ENCODE results near the gene ZNF263. TPM values are rescaled to one million over a fixed set of nuclear protein-coding genes. Genes with fewer than 3 reads are reported as not detected.
"Not testable (repeated sequence)": the region's sequence is repeated elsewhere in the genome, so short reads cannot be mapped to it uniquely, and the experiment has no call there.

Gene ZNF263
- total and polyA plus RNA-seq, 12 donors = 7.2 to 13.2 (median 9.2) TPM

DNA sequence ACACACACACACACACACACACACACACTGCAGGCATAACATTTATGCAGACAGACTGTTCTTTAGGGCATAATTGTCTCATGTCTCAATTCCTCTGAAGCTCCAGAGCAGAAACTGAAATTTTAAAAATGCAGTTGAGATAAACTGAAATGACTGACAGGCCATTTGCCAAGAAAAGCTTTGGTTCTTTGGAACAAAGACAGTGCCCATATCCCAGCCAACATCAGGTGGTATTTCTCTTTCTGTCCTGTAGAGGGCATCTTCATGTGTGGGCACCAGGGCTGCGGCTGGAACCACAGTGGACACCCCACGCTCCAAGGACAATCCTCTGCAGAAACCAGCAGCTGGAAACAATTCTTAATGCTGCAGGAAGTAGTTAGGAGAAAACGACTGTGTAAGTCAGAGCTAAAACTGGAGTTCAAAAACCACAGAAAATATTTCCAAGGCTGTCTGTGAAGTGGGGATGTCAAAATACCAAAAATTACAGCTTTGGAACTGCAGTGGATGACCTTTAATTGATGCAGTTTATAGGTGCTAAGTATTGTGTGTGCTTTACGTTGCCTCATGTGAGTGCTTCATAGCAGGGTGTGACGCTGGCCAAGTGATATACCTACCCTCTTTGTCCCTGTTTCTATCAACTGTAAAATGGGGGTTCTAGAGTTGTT lies 16.3 kb upstream of the ZNF263 start:
- DNase-seq = no peak
- ATAC-seq = no peak
- TF ChIP-seq CTCF (IDR thresholded peaks at IDR 0.05) = peak; percentile 23 to 57 (median 53)
- H3K27ac ChIP-seq = no peak overlapping the region
- peaks cover 0 to 73% (median 12%) of the 10 kb centered on the region in 11 donors for H3K9me3 ChIP-seq
- no peaks in the 10 kb centered on the region for H3K27me3 ChIP-seq
- peaks cover 0 to 30% (median 14%) of the 10 kb centered on the region in 9 donors for H3K4me1 ChIP-seq
- intact Hi-C loops (cut with DNase I) = loop anchor here in 7 of 10 donors (5.0 to 10.0 kb wide), 6 partner anchors 62 to 238 kb away; partner anchors contain the start of genes CLUAP1 (in 4 of the 7) and C16orf90 (in 1 of the 7)
- 65 to 67% methylated on average over 5 of the region's 5 CpGs for WGBS, 2 donors
- H3K4me3 ChIP-seq = no peak overlapping the region
- peaks cover 0 to 40% (median 20%) of the 10 kb centered on the region in 9 donors for H3K36me3 ChIP-seq

DNA sequence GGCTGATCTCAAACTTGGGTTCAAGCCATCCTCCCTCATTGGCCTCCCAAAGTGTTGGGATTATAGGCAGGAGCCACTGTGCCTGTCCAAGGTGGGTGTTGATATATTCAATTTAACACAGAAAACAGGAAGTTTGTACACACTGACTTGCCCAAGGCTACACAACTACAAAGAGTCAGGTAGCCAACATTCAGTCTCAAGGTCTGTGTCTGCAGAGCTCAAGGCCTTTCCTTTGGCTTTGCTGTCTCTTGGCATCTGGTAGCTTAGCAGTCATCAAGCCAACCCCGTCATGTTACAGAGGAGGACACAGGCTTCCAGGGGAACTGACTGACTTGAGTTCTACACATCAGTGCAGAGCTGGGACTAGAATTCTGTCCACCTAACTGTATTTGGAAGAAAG lies 15.0 kb upstream of the ZNF263 start:
- peaks cover 0 to 40% (median 20%) of the 10 kb centered on the region in 9 donors for H3K36me3 ChIP-seq
- H3K27ac ChIP-seq = no peak overlapping the region
- peaks cover 0 to 86% (median 12%) of the 10 kb centered on the region in 11 donors for H3K9me3 ChIP-seq
- DNase-seq = no peak
- no peak for TF ChIP-seq CTCF (IDR thresholded peaks at IDR 0.05)
- intact Hi-C loops (cut with DNase I) = loop anchor here in 7 of 10 donors (5.0 to 10.0 kb wide), 6 partner anchors 63 to 237 kb away; partner anchors contain the start of genes CLUAP1 (in 4 of the 7) and C16orf90 (in 1 of the 7)
- ATAC-seq = no peak
- no peak overlapping the region for H3K4me3 ChIP-seq
- no peaks in the 10 kb centered on the region for H3K27me3 ChIP-seq
- peaks cover 0 to 21% (median 14%) of the 10 kb centered on the region in 9 donors for H3K4me1 ChIP-seq
- WGBS, 2 donors = 77 to 88% methylated on average over 1 of the region's 1 CpG

DNA sequence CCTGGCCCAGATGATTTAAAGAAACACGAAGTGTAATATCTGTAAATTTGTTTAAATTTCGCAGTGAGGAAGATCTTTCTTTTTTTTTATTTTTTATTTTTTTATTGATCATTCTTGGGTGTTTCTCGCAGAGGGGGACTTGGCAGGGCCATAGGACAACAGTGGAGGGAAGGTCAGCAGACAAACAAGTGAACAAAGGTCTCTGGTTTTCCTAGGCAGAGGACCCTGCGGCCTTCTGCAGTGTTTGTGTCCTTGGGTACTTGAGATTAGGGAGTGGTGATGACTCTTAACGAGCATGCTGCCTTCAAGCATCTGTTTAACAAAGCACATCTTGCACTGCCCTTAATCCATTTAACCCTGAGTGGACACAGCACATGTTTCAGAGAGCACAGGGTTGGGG lies 12.6 kb upstream of the ZNF263 start:
- intact Hi-C loops (cut with DNase I); H3K4me3 ChIP-seq; H3K27me3 ChIP-seq; H3K27ac ChIP-seq; DNase-seq; ATAC-seq; H3K4me1 ChIP-seq: not testable (repeated sequence)
- WGBS, 2 donors = 77% methylated on average over 5 of the region's 5 CpGs
- Histone ChIP-seq H3K9me3 (peaks cover 0 to 92% (median 12%) of the 10 kb centered on the region in 11 donors), H3K36me3 (peaks cover 0 to 37% (median 19%) of the 10 kb centered on the region in 9 donors)

GRCh38 chr16:3271281-3271680 lies 12.0 kb upstream of the ZNF263 start:
- DNase-seq; H3K4me1 ChIP-seq; H3K4me3 ChIP-seq; ATAC-seq; H3K27ac ChIP-seq; intact Hi-C loops (cut with DNase I); H3K27me3 ChIP-seq: not testable (repeated sequence)
- Histone ChIP-seq H3K9me3 (peaks cover 0 to 87% (median 12%) of the 10 kb centered on the region in 11 donors), H3K36me3 (peaks cover 0 to 32% (median 13%) of the 10 kb centered on the region in 9 donors)
- WGBS, 2 donors = 93 to 94% methylated on average over 22 of the region's 22 CpGs

GRCh38 chr16:3274490-3274889 lies 8.8 kb upstream of the ZNF263 start:
- H3K4me3 ChIP-seq = no peak overlapping the region
- H3K27me3 ChIP-seq = no peaks in the 10 kb centered on the region
- ATAC-seq (no peak), DNase-seq (no peak)
- intact Hi-C loops (cut with DNase I) = no loop called here
- H3K9me3 ChIP-seq = peaks cover 0 to 55% (median 0%) of the 10 kb centered on the region in 11 donors
- no peak overlapping the region for H3K27ac ChIP-seq
- H3K4me1 ChIP-seq = no peaks in the 10 kb centered on the region
- 59 to 63% methylated on average over 4 of the region's 4 CpGs for WGBS, 2 donors
- peaks cover 0 to 5% (median 0%) of the 10 kb centered on the region in 9 donors for H3K36me3 ChIP-seq
- TF ChIP-seq CTCF (IDR thresholded peaks at IDR 0.05) = no peak
